ENCODE results near the gene NRROS.

Gene NRROS

DNA sequence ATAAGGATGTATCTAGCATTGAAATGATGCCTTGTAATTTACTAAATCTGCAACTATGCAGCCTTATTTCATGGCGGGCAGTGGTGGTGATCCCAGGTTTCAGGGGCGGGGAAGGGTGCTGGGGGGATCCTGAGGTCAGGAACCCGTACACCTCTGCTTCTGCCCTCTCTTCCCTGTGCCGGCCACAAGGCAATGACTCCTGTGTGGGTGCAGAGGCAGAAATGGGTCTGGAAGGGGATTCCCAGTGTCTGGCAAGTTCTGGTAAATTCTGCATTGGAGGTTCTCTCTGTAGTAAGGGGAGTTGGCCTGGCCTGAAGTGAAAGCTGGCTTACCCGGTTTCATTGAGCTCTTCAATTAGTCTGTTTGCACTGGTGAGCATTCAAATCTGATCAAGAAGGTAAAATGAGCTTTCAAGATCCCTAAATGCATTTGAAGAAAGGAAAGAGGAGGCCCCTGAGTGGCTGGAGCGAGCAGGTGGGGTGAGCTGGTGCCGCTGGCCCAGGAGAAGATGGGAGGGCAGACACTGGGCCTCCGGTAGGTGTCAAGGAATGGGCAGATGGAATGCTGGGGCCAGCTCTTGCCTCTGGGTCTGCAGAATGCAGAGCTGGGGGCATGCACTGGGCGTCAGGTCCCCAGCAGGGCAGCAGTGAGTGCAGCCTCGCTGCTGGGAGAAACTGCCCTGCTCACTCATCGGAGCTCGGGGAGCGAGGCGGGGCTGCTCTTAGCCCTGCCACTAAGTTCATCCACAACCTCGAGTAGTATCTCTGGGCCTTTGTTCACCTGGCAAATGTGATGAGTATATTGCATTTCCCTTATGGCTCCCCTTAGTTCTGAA lies 13.7 kb downstream of the NRROS start:
- no peaks in the 10 kb centered on the region for H3K79me2 ChIP-seq (ENCODE audit: control insufficient read depth, insufficient read depth, low read length)
- no peak for DNase-seq

DNA sequence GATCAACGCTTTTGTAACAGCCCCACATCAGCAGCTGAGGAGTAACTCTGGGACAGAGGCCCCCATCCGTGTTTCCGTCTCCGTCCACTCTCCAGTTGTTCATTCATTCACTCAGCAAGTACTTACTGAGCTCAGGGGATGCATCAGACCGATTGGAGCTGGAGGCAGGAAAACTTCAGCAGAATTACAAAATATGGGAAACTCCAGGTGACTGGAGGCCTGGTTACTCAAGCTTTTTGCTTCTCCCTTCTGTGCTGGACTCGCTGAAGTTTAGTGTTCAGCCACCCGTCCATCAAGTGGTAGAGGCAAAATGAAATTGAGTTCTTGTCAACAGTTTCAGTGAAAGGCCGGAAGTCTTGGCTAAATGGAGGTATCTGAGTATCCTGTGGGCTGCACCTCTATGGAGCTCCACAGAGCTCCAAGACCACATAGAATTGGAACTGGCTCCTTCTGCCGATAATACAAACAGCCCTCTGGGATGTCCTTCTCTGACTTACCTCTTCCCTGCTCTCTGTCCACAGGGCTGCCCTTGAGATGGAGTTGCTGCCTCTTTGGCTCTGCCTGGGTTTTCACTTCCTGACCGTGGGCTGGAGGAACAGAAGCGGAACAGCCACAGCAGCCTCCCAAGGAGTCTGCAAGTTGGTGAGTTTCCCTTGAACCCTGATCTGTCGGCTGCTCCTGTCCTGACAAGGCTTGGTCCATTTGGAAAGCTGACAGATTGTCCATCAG lies 14.7 kb downstream of the NRROS start:
- Histone ChIP-seq H3K27ac (ENCODE audit: low read depth, low read length) (no peak overlapping the region), H2BK15ac (replicated peaks; ENCODE audit: low read depth) (no peak overlapping the region), H2AK5ac (ENCODE audit: low read length) (no peak overlapping the region), H3K4me3 (ENCODE audit: low read length) (no peak overlapping the region), H3K18ac (ENCODE audit: low read length) (no peak overlapping the region), H3K36me3 (ENCODE audit: control insufficient read depth, insufficient read depth, low read length) (no peaks in the 10 kb centered on the region), H4K5ac (ENCODE audit: low read length) (no peak overlapping the region), H3K79me1 (ENCODE audit: low read length) (no peaks in the 10 kb centered on the region), H3K56ac (ENCODE audit: low read length) (no peak overlapping the region), H3K27me3 (ENCODE audit: insufficient read depth, low read length, poor library complexity) (no peaks in the 10 kb centered on the region), H3K79me2 (ENCODE audit: control insufficient read depth, insufficient read depth, low read length) (no peaks in the 10 kb centered on the region), H2BK5ac (ENCODE audit: low read length) (no peak overlapping the region), H2BK120ac (ENCODE audit: low read depth, low read length) (no peak overlapping the region), H3K4me2 (ENCODE audit: low read length) (no peak overlapping the region), H4K8ac (ENCODE audit: low read depth, low read length) (no peak overlapping the region), H3K9ac (ENCODE audit: low read length) (no peak overlapping the region), H3K4ac (ENCODE audit: low read depth, low read length) (no peak overlapping the region), H3K4me1 (ENCODE audit: control insufficient read depth, low read depth, low read length) (no peaks in the 10 kb centered on the region), H3K23ac (ENCODE audit: low read length) (no peak overlapping the region)
- no CpG with 5 or more reads among the region's 12 CpGs for WGBS (ENCODE audit: extremely low coverage, insufficient coverage, low lambda C conversion rate)
- no peak for DNase-seq

More for the DNA sequence above, 13.7 kb downstream of the NRROS start:
- no peaks in the 10 kb centered on the region for H3K36me3 ChIP-seq (ENCODE audit: control insufficient read depth, insufficient read depth, low read length)
- no peak overlapping the region for H3K18ac ChIP-seq (ENCODE audit: low read length)
- no peak overlapping the region for H3K9ac ChIP-seq (ENCODE audit: low read length)
- H2BK5ac ChIP-seq (ENCODE audit: low read length): no peak overlapping the region
- H3K23ac ChIP-seq (ENCODE audit: low read length): no peak overlapping the region
- no peak overlapping the region for H2BK120ac ChIP-seq (ENCODE audit: low read depth, low read length)
- H3K4me2 ChIP-seq (ENCODE audit: low read length): no peak overlapping the region
- H3K56ac ChIP-seq (ENCODE audit: low read length): no peak overlapping the region
- WGBS (ENCODE audit: extremely low coverage, insufficient coverage, low lambda C conversion rate): no CpG with 5 or more reads among the region's 15 CpGs
- H3K79me1 ChIP-seq (ENCODE audit: low read length): no peaks in the 10 kb centered on the region
- no peak overlapping the region for H3K4me3 ChIP-seq (ENCODE audit: low read length)
- H4K5ac ChIP-seq (ENCODE audit: low read length): no peak overlapping the region
- H2AK5ac ChIP-seq (ENCODE audit: low read length): no peak overlapping the region
- H3K27ac ChIP-seq (ENCODE audit: low read depth, low read length): no peak overlapping the region
- H2BK15ac ChIP-seq (replicated peaks; ENCODE audit: low read depth): no peak overlapping the region
- H4K8ac ChIP-seq (ENCODE audit: low read depth, low read length): no peak overlapping the region
- no peaks in the 10 kb centered on the region for H3K27me3 ChIP-seq (ENCODE audit: insufficient read depth, low read length, poor library complexity)
- H3K4ac ChIP-seq (ENCODE audit: low read depth, low read length): no peak overlapping the region
- H3K4me1 ChIP-seq (ENCODE audit: control insufficient read depth, low read depth, low read length): no peaks in the 10 kb centered on the region

DNA sequence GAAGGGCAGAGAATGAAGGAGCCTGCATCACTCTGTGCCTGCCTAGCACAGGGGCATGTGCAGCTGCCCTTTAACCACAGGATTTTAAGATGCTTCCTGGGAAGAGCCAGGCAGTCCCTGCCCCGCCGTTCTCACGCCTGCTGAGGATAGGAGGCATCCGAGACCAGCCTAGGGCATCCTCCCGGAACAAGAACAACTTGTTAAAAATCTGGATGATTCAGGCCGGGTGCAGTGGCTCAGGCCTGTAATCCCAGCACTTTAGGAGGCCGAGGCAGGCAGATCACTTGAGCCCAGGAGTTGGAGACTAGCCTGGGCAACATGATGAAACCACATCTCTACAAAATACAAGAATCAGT lies 15.2 kb downstream of the NRROS start:
- H4K8ac ChIP-seq (ENCODE audit: low read depth, low read length): no peak overlapping the region
- no peak overlapping the region for H3K4me3 ChIP-seq (ENCODE audit: low read length)
- no peak overlapping the region for H4K5ac ChIP-seq (ENCODE audit: low read length)
- DNase-seq: no peak
- no peak overlapping the region for H2BK15ac ChIP-seq (replicated peaks; ENCODE audit: low read depth)
- no peaks in the 10 kb centered on the region for H3K79me1 ChIP-seq (ENCODE audit: low read length)
- no peak overlapping the region for H2BK120ac ChIP-seq (ENCODE audit: low read depth, low read length)
- H3K56ac ChIP-seq (ENCODE audit: low read length): no peak overlapping the region
- H3K27ac ChIP-seq (ENCODE audit: low read depth, low read length): no peak overlapping the region
- no CpG with 5 or more reads among the region's 7 CpGs for WGBS (ENCODE audit: extremely low coverage, insufficient coverage, low lambda C conversion rate)
- no peak overlapping the region for H3K4me2 ChIP-seq (ENCODE audit: low read length)
- H3K27me3 ChIP-seq (ENCODE audit: insufficient read depth, low read length, poor library complexity): no peaks in the 10 kb centered on the region
- H3K4me1 ChIP-seq (ENCODE audit: control insufficient read depth, low read depth, low read length): no peaks in the 10 kb centered on the region
- H2BK5ac ChIP-seq (ENCODE audit: low read length): no peak overlapping the region
- H2AK5ac ChIP-seq (ENCODE audit: low read length): no peak overlapping the region
- no peaks in the 10 kb centered on the region for H3K79me2 ChIP-seq (ENCODE audit: control insufficient read depth, insufficient read depth, low read length)
- no peak overlapping the region for H3K18ac ChIP-seq (ENCODE audit: low read length)
- no peaks in the 10 kb centered on the region for H3K36me3 ChIP-seq (ENCODE audit: control insufficient read depth, insufficient read depth, low read length)
- no peak overlapping the region for H3K4ac ChIP-seq (ENCODE audit: low read depth, low read length)
- H3K23ac ChIP-seq (ENCODE audit: low read length): no peak overlapping the region
- H3K9ac ChIP-seq (ENCODE audit: low read length): no peak overlapping the region

DNA sequence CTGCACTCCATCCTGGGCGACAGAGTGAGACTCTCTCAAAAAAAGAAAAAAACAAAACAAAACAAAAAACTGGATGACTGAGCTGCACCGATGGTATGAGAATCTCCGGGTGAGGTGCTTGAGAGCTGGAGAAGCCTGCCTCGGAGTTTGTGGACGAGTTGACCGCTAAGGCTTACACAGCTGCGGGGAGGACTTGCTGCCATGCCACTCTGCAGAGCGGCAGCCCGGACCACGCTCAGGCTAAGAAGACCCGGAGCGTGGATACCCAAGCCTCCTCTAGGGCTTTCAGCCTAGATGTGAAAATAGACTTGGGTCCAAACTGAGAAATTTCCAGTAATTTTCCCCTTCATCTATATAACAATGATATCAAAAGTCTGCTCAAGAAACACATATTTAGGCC lies 16.0 kb downstream of the NRROS start:
- no peaks in the 10 kb centered on the region for H3K4me1 ChIP-seq (ENCODE audit: control insufficient read depth, low read depth, low read length)
- no peak overlapping the region for H3K4ac ChIP-seq (ENCODE audit: low read depth, low read length)
- H2BK120ac ChIP-seq (ENCODE audit: low read depth, low read length): no peak overlapping the region
- no peak overlapping the region for H4K8ac ChIP-seq (ENCODE audit: low read depth, low read length)
- no peak overlapping the region for H3K4me3 ChIP-seq (ENCODE audit: low read length)
- H3K56ac ChIP-seq (ENCODE audit: low read length): no peak overlapping the region
- no peaks in the 10 kb centered on the region for H3K79me1 ChIP-seq (ENCODE audit: low read length)
- no peak overlapping the region for H3K23ac ChIP-seq (ENCODE audit: low read length)
- H2BK15ac ChIP-seq (replicated peaks; ENCODE audit: low read depth): no peak overlapping the region
- H4K5ac ChIP-seq (ENCODE audit: low read length): no peak overlapping the region
- H3K79me2 ChIP-seq (ENCODE audit: control insufficient read depth, insufficient read depth, low read length): no peaks in the 10 kb centered on the region
- H3K4me2 ChIP-seq (ENCODE audit: low read length): no peak overlapping the region
- H2AK5ac ChIP-seq (ENCODE audit: low read length): no peak overlapping the region
- no peak overlapping the region for H3K18ac ChIP-seq (ENCODE audit: low read length)
- DNase-seq: no peak
- H3K36me3 ChIP-seq (ENCODE audit: control insufficient read depth, insufficient read depth, low read length): no peaks in the 10 kb centered on the region
- WGBS (ENCODE audit: extremely low coverage, insufficient coverage, low lambda C conversion rate): no CpG with 5 or more reads among the region's 12 CpGs
- no peak overlapping the region for H2BK5ac ChIP-seq (ENCODE audit: low read length)
- no peak overlapping the region for H3K9ac ChIP-seq (ENCODE audit: low read length)
- no peak overlapping the region for H3K27ac ChIP-seq (ENCODE audit: low read depth, low read length)
- no peaks in the 10 kb centered on the region for H3K27me3 ChIP-seq (ENCODE audit: insufficient read depth, low read length, poor library complexity)

DNA sequence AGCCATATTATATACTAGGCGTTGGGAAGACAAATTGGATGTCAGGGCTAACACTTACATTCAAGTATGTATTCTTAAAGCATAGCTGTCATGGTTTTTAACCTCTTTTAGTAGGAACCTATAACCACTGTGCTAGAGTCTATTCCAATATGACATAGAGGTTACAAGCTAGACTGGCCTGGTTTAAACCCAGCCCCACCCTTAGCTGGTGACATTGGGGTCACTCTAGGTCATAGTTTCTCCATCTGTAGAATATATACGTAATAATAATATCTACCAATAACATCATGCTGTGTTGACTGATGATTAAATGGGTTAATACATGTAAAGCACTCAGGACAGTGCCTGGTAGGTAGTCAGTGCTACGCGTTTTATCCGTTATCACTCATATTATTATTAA lies 16.7 kb downstream of the NRROS start:
- no peak overlapping the region for H3K27ac ChIP-seq (ENCODE audit: low read depth, low read length)
- H3K56ac ChIP-seq (ENCODE audit: low read length): no peak overlapping the region
- no peaks in the 10 kb centered on the region for H3K4me1 ChIP-seq (ENCODE audit: control insufficient read depth, low read depth, low read length)
- no peaks in the 10 kb centered on the region for H3K79me2 ChIP-seq (ENCODE audit: control insufficient read depth, insufficient read depth, low read length)
- no peak overlapping the region for H3K18ac ChIP-seq (ENCODE audit: low read length)
- H4K8ac ChIP-seq (ENCODE audit: low read depth, low read length): no peak overlapping the region
- DNase-seq: no peak
- no peak overlapping the region for H2BK5ac ChIP-seq (ENCODE audit: low read length)
- H3K27me3 ChIP-seq (ENCODE audit: insufficient read depth, low read length, poor library complexity): no peaks in the 10 kb centered on the region
- H2BK15ac ChIP-seq (replicated peaks; ENCODE audit: low read depth): no peak overlapping the region
- no peak overlapping the region for H3K9ac ChIP-seq (ENCODE audit: low read length)
- H3K4me2 ChIP-seq (ENCODE audit: low read length): no peak overlapping the region
- no peak overlapping the region for H4K5ac ChIP-seq (ENCODE audit: low read length)
- H3K79me1 ChIP-seq (ENCODE audit: low read length): no peaks in the 10 kb centered on the region
- H3K4ac ChIP-seq (ENCODE audit: low read depth, low read length): no peak overlapping the region
- WGBS (ENCODE audit: extremely low coverage, insufficient coverage, low lambda C conversion rate): no CpG with 5 or more reads among the region's 5 CpGs
- no peak overlapping the region for H3K4me3 ChIP-seq (ENCODE audit: low read length)
- H2BK120ac ChIP-seq (ENCODE audit: low read depth, low read length): no peak overlapping the region
- no peak overlapping the region for H2AK5ac ChIP-seq (ENCODE audit: low read length)
- no peaks in the 10 kb centered on the region for H3K36me3 ChIP-seq (ENCODE audit: control insufficient read depth, insufficient read depth, low read length)
- H3K23ac ChIP-seq (ENCODE audit: low read length): no peak overlapping the region
